Measurements from ENCODE around the gene NEGR1. TPM values are rescaled to one million over a fixed set of nuclear protein-coding genes. Genes with fewer than 3 reads are reported as not detected.
A peak's percentile ranks its signal among the peaks of the same experiment; 100 is the strongest.

Gene NEGR1
- total RNA-seq, 2 experiments from 2014 or later, result not detected

DNA sequence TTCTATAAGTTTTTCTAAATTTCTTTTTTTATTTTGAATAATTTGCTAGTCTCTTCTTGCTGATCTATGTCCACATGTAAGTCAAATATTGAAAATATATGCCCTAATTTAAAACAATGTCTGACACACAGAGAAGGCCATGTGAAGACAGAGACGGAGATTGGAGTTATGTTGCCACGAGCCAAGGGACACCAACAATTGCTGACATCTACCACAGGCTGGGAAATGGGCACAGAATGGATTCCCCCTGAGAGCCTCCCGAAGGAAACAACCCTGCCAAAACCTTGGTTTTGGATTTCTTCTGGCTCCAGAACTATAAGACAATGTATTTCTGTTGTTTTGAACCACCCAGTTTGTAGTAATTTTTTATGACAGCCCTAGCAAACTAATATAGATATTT lies 716.5 kb downstream of the NEGR1 start:
- TF ChIP-seq EZH2phosphoT487 (IDR thresholded peaks at IDR 0.05; ENCODE audit: borderline replicate concordance, low read depth, low read length), result no peak
- TF ChIP-seq, protein P1, sequence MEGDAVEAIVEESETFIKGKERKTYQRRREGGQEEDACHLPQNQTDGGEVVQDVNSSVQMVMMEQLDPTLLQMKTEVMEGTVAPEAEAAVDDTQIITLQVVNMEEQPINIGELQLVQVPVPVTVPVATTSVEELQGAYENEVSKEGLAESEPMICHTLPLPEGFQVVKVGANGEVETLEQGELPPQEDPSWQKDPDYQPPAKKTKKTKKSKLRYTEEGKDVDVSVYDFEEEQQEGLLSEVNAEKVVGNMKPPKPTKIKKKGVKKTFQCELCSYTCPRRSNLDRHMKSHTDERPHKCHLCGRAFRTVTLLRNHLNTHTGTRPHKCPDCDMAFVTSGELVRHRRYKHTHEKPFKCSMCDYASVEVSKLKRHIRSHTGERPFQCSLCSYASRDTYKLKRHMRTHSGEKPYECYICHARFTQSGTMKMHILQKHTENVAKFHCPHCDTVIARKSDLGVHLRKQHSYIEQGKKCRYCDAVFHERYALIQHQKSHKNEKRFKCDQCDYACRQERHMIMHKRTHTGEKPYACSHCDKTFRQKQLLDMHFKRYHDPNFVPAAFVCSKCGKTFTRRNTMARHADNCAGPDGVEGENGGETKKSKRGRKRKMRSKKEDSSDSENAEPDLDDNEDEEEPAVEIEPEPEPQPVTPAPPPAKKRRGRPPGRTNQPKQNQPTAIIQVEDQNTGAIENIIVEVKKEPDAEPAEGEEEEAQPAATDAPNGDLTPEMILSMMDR (conservative IDR thresholded peaks at IDR 0.05; ENCODE audit: low read length), result no peak
- POLR2A ChIA-PET, result no interaction called here
- Histone ChIP-seq H2AFZ (ENCODE audit: low read length) (no peak overlapping the region), H3K27ac (ENCODE audit: low read depth, low read length, poor library complexity, severe bottlenecking) (no peak overlapping the region), H3K79me2 (ENCODE audit: insufficient read depth, low read depth, low read length) (no peaks in the 10 kb centered on the region), H3K4me2 (ENCODE audit: low read length) (no peak overlapping the region), H4K20me1 (ENCODE audit: insufficient read depth, low read length) (no peaks in the 10 kb centered on the region), H3K36me3 (ENCODE audit: insufficient read depth, low read length) (no peaks in the 10 kb centered on the region), H3K4me1 (ENCODE audit: insufficient read depth, low read length, poor library complexity, severe bottlenecking) (no peaks in the 10 kb centered on the region), H3K9me3 (ENCODE audit: low read length) (no peaks in the 10 kb centered on the region), H3K4me3 (ENCODE audit: low read depth, low read length, poor library complexity, severe bottlenecking) (no peak overlapping the region), H3K9me2 (ENCODE audit: insufficient read depth, low read length) (no peaks in the 10 kb centered on the region)
- CTCF ChIA-PET (ENCODE audit: unreplicated experiment), result no interaction called here
- BruUV-seq (replicated peaks), result no TSS peak
- intact Hi-C loops (cut with micrococcal nuclease; ENCODE audit: unreplicated experiment), result no loop called here
- DNase-seq (ENCODE audit: low spot score), result no peak

DNA sequence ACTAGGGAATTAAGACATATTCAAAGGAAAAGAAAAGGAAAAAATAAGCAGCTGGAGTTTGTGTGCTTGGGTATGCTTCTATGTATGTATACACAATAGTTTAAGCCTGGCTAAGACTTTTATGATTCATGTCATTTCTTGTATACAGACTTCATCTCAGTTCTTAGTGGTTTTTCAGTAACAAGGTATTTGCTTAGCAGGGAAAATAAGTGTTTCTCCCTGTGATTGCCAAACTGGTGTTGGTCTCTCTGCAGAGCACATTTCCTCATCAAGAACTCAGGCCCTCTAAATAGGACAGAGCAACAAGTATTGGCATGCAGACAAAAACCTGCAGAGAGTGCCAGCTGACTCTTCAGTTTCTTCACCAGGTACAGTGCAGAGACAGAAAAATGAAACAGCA lies 717.1 kb downstream of the NEGR1 start:
- Histone ChIP-seq H3K27ac (ENCODE audit: low read depth, low read length, poor library complexity, severe bottlenecking) (no peak overlapping the region), H3K79me2 (ENCODE audit: insufficient read depth, low read depth, low read length) (no peaks in the 10 kb centered on the region), H3K36me3 (ENCODE audit: insufficient read depth, low read length) (no peaks in the 10 kb centered on the region), H4K20me1 (ENCODE audit: insufficient read depth, low read length) (no peaks in the 10 kb centered on the region), H3K9me3 (ENCODE audit: low read length) (no peaks in the 10 kb centered on the region), H3K4me2 (ENCODE audit: low read length) (no peak overlapping the region), H2AFZ (ENCODE audit: low read length) (no peak overlapping the region), H3K4me3 (ENCODE audit: low read depth, low read length, poor library complexity, severe bottlenecking) (no peak overlapping the region), H3K4me1 (ENCODE audit: insufficient read depth, low read length, poor library complexity, severe bottlenecking) (no peaks in the 10 kb centered on the region), H3K9me2 (ENCODE audit: insufficient read depth, low read length) (no peaks in the 10 kb centered on the region)
- intact Hi-C loops (cut with micrococcal nuclease; ENCODE audit: unreplicated experiment), result no loop called here
- TF ChIP-seq, protein P1 (conservative IDR thresholded peaks at IDR 0.05; ENCODE audit: low read length), result no peak
- TF ChIP-seq EZH2phosphoT487 (IDR thresholded peaks at IDR 0.05; ENCODE audit: borderline replicate concordance, low read depth, low read length), result no peak
- no TSS peak for BruUV-seq (replicated peaks)
- no peak for DNase-seq (ENCODE audit: low spot score)
- CTCF ChIA-PET (ENCODE audit: unreplicated experiment), result no interaction called here
- POLR2A ChIA-PET, result no interaction called here

DNA sequence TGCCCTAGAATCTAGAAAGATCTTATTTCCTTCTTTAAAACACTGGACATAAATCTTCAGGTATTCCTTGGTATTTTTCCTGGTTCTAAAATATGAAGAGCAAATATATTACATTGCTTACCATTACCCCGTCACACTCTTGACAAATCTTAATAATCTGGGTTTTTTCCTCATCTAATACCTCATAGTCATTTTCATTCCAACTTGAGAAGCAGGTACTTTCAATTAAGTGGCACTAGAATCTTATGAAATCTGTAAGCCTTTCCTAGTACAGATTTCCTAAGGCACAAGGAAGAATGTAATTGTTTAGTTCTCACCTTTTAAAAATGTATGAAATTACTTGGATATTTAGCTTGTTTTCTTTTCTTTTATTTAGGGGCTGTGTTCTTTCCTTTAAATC lies 720.0 kb downstream of the NEGR1 start:
- ChIA-PET POLR2A (interaction anchor here (1.1 kb wide), 1 partner anchor 13 kb away, joined by 4 read pairs; no protein-coding TSS in a partner anchor), CTCF (ENCODE audit: unreplicated experiment) (no interaction called here)
- no peaks in the 10 kb centered on the region for H4K20me1 ChIP-seq (ENCODE audit: insufficient read depth, low read length)
- no peak overlapping the region for H3K4me2 ChIP-seq (ENCODE audit: low read length)
- TF ChIP-seq EZH2phosphoT487 (IDR thresholded peaks at IDR 0.05; ENCODE audit: borderline replicate concordance, low read depth, low read length), result no peak
- TF ChIP-seq, protein P1 (conservative IDR thresholded peaks at IDR 0.05; ENCODE audit: low read length), result no peak
- intact Hi-C loops (cut with micrococcal nuclease; ENCODE audit: unreplicated experiment), result no loop called here
- no peak for DNase-seq (ENCODE audit: low spot score)
- BruUV-seq (replicated peaks), result no TSS peak
- H3K9me3 ChIP-seq (ENCODE audit: low read length), result no peaks in the 10 kb centered on the region
- H2AFZ ChIP-seq (ENCODE audit: low read length), result peak overlapping the region; percentile 50; the same call in 1 of the 2 replicates
- H3K27ac ChIP-seq (ENCODE audit: low read depth, low read length, poor library complexity, severe bottlenecking), result no peak overlapping the region
- no peaks in the 10 kb centered on the region for H3K4me1 ChIP-seq (ENCODE audit: insufficient read depth, low read length, poor library complexity, severe bottlenecking)
- no peaks in the 10 kb centered on the region for H3K79me2 ChIP-seq (ENCODE audit: insufficient read depth, low read depth, low read length)
- H3K9me2 ChIP-seq (ENCODE audit: insufficient read depth, low read length), result no peaks in the 10 kb centered on the region
- H3K36me3 ChIP-seq (ENCODE audit: insufficient read depth, low read length), result no peaks in the 10 kb centered on the region
- no peak overlapping the region for H3K4me3 ChIP-seq (ENCODE audit: low read depth, low read length, poor library complexity, severe bottlenecking)

All from OCI-LY7 (cell line).